K562 (cell line): ENCODE data around the gene THOC5. TPM values are rescaled to one million over a fixed set of nuclear protein-coding genes. Genes with fewer than 3 reads are reported as not detected.
A peak's percentile ranks its signal among the peaks of the same experiment; 100 is the strongest.

Experiments
- ARHGAP35 ChIP-seq: fragments of 450-650 bp; IDR thresholded peaks from 2 replicates; pipeline ENCODE4 v1.6.1; 2018; ENCODE audit not compliant: partially characterized antibody
- ARID3A ChIP-seq: IDR thresholded peaks from 2 replicates; pipeline ENCODE4 v1.6.1; 2012; ENCODE audit warnings: low read depth, low read length, improper control_type of control experiment, borderline replicate concordance
- ATF7 ChIP-seq: fragments of 450-650 bp; IDR thresholded peaks from 2 replicates; pipeline ENCODE4 v1.7.1; 2014; ENCODE audit warnings: mild to moderate bottlenecking, moderate library complexity
- BCLAF1 ChIP-seq, 2 experiments: fragments of 450-650 bp in 1 of 2; IDR thresholded peaks; 2 replicates each; pipeline ENCODE4 v1.6.1; 2011 to 2017; ENCODE audit warnings: low read depth in 2 of 2, antibody characterized with exemption in 1 of 2, borderline replicate concordance in 1 of 2, low read length in 1 of 2, mild to moderate bottlenecking in 1 of 2, mixed read lengths in 1 of 2; ENCODE audit not compliant: control insufficient read depth in 1 of 2
- C11orf30 ChIP-seq: fragments of 450-650 bp; IDR thresholded peaks from 2 replicates; pipeline ENCODE4 v1.6.1; 2016; ENCODE audit warnings: low read depth, mild to moderate bottlenecking
- CBX3 ChIP-seq, 2 experiments: IDR thresholded peaks; 1 replicate in 1 of 2; 2 replicates in 1 of 2; pipeline ENCODE4 v1.6.1; 2012; ENCODE audit warnings: inconsistent platforms in 2 of 2, low read length in 2 of 2, borderline replicate concordance in 1 of 2, control low read depth in 1 of 2
- ETV5 ChIP-seq: sonication (generic); formaldehyde crosslinking; IDR thresholded peaks from 2 replicates; pipeline ENCODE4 v1.4.0; 2020; ENCODE audit warnings: low read depth, mild to moderate bottlenecking, missing genetic modification reagents
- FOXK2 ChIP-seq, 2 experiments: fragments of 450-650 bp; IDR thresholded peaks in 1 of 2; conservative IDR thresholded peaks in 1 of 2; 2 replicates each; pipeline ENCODE4 v1.6.1; 2016; ENCODE audit warnings: low read depth in 2 of 2, mild to moderate bottlenecking in 1 of 2
- KAT8 ChIP-seq: fragments of 450-650 bp; IDR thresholded peaks from 2 replicates; pipeline ENCODE4 v1.6.1; 2016; ENCODE audit warnings: low read depth, mild to moderate bottlenecking
- KLF1 ChIP-seq: fragments of 450-650 bp; IDR thresholded peaks from 2 replicates; pipeline ENCODE4 v1.6.1; 2016; ENCODE audit warnings: missing genetic modification characterization, missing compliant biosample characterization
- MXI1 ChIP-seq: IDR thresholded peaks from 2 replicates; pipeline ENCODE4 v1.6.1; 2011; ENCODE audit warnings: low read depth, mild to moderate bottlenecking, improper control_type of control experiment, low read length
- NR3C1 ChIP-seq: sonication (generic); formaldehyde crosslinking; IDR thresholded peaks from 2 replicates; pipeline ENCODE4 v1.8.1; 2022; ENCODE audit warnings: missing genetic modification reagents
- RAD21 ChIP-seq, 2 experiments: fragments of 250-450 bp in 1 of 2; fragments of 450-650 bp in 1 of 2; sonication (Bioruptor Pico) in 1 of 2; formaldehyde crosslinking in 1 of 2; IDR thresholded peaks in 1 of 2; conservative IDR thresholded peaks in 1 of 2; 2 replicates each; pipeline versions ENCODE4 v1.4.0 to v1.8.0; 2020 to 2022; ENCODE audit warnings: mild to moderate bottlenecking in 2 of 2, moderate library complexity in 1 of 2
- RBFOX2 ChIP-seq: fragments of 200-400 bp; formaldehyde crosslinking; IDR thresholded peaks from 2 replicates; pipeline ENCODE4 v1.6.1; 2017; ENCODE audit warnings: low read depth, mild to moderate bottlenecking, low read length, moderate library complexity
- ZBTB7A ChIP-seq: IDR thresholded peaks from 2 replicates; pipeline ENCODE4 v1.6.1; 2011; ENCODE audit warnings: low read depth, mild to moderate bottlenecking, low read length, moderate library complexity, borderline replicate concordance; ENCODE audit not compliant: control insufficient read depth
- ZNF347 ChIP-seq: fragments of 450-650 bp; formaldehyde crosslinking; IDR thresholded peaks from 2 replicates; pipeline ENCODE4 v1.4.0; 2020; ENCODE audit warnings: low read depth, mild to moderate bottlenecking, moderate library complexity
- polyA plus RNA-seq, 8 experiments: library from polyadenylated mRNA; depleted of rRNA in 4 of 8; stranded (reverse) in 5 of 8; unstranded in 3 of 8; fragments of >200 nt; fragmentation: Nextera tagmentation in 2 of 8; fragmentation: Illumina TruSeq in 1 of 8; extraction: Ambion mirVana in 2 of 8; extraction: Trizol in 1 of 8; gene quantifications; 2 replicates each; pipeline versions ENCODE4 v1.2.1 to v1.2.3, GENCODE V29; 2011 to 2014; ENCODE audit warnings: inconsistent platforms in 1 of 8, missing spikeins in 1 of 8
- total RNA-seq, 7 experiments: library from RNA; depleted of rRNA in 6 of 7; stranded (reverse); fragments of >200 nt in 6 of 7; fragmentation: Illumina TruSeq in 2 of 7; extraction: Trizol in 2 of 7; gene quantifications; 2 replicates each; pipeline versions ENCODE4 v1.2.1 to v1.2.3, GENCODE V29; 2011 to 2021; ENCODE audit warnings: low replicate concordance in 1 of 7
- TF ChIP-seq, protein P1 (sequence below): fragments of 450-650 bp; IDR thresholded peaks from 2 replicates; pipeline ENCODE4 v1.6.1; 2014; ENCODE audit warnings: low read depth, mild to moderate bottlenecking, moderate library complexity, borderline replicate concordance
- TF ChIP-seq, protein P2 (sequence below): fragments of 450-650 bp; formaldehyde crosslinking; conservative IDR thresholded peaks from 2 replicates; pipeline ENCODE4 v1.4.0; 2022; ENCODE audit warnings: mild to moderate bottlenecking, missing genetic modification characterization

THOC5 gene
- total and polyA plus RNA-seq, 9 of the 15 experiments (the other 6 are each of a cell fraction or from before 2014, with no cell fraction given), result 45.3 to 96.5 (median 51.4) TPM

GRCh38 chr22:29553351-29554224 lies at the start of gene THOC5 (continued):
- TF ChIP-seq KLF1 (tag), result peak; percentile 85; the same call in 1 of the 2 replicates
- no peak for TF ChIP-seq ZNF347 (CRISPR knock-in tag)
- TF ChIP-seq, protein P1, sequence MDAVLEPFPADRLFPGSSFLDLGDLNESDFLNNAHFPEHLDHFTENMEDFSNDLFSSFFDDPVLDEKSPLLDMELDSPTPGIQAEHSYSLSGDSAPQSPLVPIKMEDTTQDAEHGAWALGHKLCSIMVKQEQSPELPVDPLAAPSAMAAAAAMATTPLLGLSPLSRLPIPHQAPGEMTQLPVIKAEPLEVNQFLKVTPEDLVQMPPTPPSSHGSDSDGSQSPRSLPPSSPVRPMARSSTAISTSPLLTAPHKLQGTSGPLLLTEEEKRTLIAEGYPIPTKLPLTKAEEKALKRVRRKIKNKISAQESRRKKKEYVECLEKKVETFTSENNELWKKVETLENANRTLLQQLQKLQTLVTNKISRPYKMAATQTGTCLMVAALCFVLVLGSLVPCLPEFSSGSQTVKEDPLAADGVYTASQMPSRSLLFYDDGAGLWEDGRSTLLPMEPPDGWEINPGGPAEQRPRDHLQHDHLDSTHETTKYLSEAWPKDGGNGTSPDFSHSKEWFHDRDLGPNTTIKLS, result peak; percentile 83
- peak; percentile 96; the same call in 1 of the 2 replicates for TF ChIP-seq ARID3A
- TF ChIP-seq ZBTB7A, result no peak
- peak; percentile 98 to 99 for TF ChIP-seq FOXK2 (conservative IDR thresholded peaks at IDR 0.05 in 1 of 2, IDR thresholded peaks at IDR 0.05 in 1 of 2; ENCODE audit: low read depth in 2 of 2)
- TF ChIP-seq, protein P2, sequence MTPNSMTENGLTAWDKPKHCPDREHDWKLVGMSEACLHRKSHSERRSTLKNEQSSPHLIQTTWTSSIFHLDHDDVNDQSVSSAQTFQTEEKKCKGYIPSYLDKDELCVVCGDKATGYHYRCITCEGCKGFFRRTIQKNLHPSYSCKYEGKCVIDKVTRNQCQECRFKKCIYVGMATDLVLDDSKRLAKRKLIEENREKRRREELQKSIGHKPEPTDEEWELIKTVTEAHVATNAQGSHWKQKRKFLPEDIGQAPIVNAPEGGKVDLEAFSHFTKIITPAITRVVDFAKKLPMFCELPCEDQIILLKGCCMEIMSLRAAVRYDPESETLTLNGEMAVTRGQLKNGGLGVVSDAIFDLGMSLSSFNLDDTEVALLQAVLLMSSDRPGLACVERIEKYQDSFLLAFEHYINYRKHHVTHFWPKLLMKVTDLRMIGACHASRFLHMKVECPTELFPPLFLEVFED (CRISPR knock-in tag), result no peak
- peak; percentile 66 for TF ChIP-seq ATF7
- 0 out of 3 replicates have a peak, but pooled peaks of 1 of the 2 experiments have one; percentile 26 for TF ChIP-seq CBX3 (IDR thresholded peaks at IDR 0.05; ENCODE audit: borderline replicate concordance in 1 of 2, low read length in 2 of 2)
- no peak for TF ChIP-seq NR3C1
- TF ChIP-seq MXI1, result peak; percentile 87; the same call in 1 of the 2 replicates
- TF ChIP-seq KAT8, result no peak
- TF ChIP-seq C11orf30, result peak; percentile 80
- peak in 1 of 2 experiments; percentile 77; a peak in 1 of 4 replicates for TF ChIP-seq BCLAF1 (IDR thresholded peaks at IDR 0.05; ENCODE audit: borderline replicate concordance in 1 of 2, control insufficient read depth in 1 of 2, low read depth in 2 of 2, low read length in 1 of 2)
- TF ChIP-seq RBFOX2, result peak; percentile 88
- TF ChIP-seq ETV5 (CRISPR knock-in tag), result peak; percentile 92
- no peak for TF ChIP-seq ARHGAP35
- peak in 1 of 2 experiments; percentile 16; a peak in 1 of 4 replicates for TF ChIP-seq RAD21 (CRISPR knock-in tag; conservative IDR thresholded peaks at IDR 0.05 in 1 of 2, IDR thresholded peaks at IDR 0.05 in 1 of 2)
